Measurements from ENCODE around the gene BAZ1B. TPM values are rescaled to one million over a fixed set of nuclear protein-coding genes. Genes with fewer than 3 reads are reported as not detected.

The BAZ1B gene
- total RNA-seq, 4 donors from 2014 or later = 55.3 to 72.2 (median 66.2) TPM

GRCh38 chr7:73446682-73447081, 75.4 kb downstream of the BAZ1B start:
- peaks cover 69 to 99% (median 97%) of the 10 kb centered on the region in 4 donors for H3K36me3 ChIP-seq
- intact Hi-C loops (cut with DNase I) = no loop called here
- H3K4me1 ChIP-seq = peaks cover 5 to 24% (median 15%) of the 10 kb centered on the region in 4 donors
- 42% methylated on average over 4 of the region's 4 CpGs for WGBS
- H3K27ac ChIP-seq (replicated peaks in 1 of 4) = no peak overlapping the region
- no peak for DNase-seq (ENCODE audit: extremely low spot score)
- H3K4me3 ChIP-seq = no peak overlapping the region
- TF ChIP-seq CTCF (IDR thresholded peaks at IDR 0.05) = no peak
- H3K9me3 ChIP-seq = no peaks in the 10 kb centered on the region
- H3K27me3 ChIP-seq = no peaks in the 10 kb centered on the region

DNA sequence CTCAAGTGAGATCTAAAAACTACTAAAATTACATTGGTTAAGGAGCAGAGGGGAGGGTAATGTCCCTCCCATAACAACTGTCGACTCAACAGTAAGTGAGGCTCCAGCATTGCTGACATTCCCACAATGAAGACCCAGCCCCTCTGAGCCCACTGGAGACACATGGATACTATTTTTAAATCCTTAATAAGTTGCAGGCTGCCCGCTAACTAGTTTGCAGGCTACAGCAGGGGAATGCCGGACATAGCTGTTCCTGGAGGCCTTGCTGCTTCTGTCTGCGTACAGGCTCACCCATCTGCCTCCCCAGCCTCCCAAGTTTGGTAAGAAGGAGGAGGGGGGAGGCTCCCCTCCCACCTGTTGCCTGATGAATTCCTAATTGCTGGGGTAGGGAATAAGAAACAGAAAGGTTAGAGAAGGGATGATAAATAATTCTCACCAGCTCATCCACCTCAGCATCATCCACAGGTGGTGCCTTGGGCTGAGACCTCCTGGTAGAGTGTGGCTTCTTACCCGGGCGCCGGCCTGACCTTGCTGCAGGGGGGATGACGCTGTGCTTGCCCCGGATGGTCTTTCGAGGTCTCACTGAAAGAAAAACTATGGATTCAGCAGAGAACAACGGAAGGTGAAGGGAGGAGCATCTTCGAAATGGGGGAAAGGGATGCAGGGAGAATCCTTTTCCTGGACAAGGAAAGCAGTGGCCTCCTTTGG, 78.4 kb downstream of the BAZ1B start:
- H3K36me3 ChIP-seq = peaks cover 71 to 100% (median 98%) of the 10 kb centered on the region in 4 donors

DNA sequence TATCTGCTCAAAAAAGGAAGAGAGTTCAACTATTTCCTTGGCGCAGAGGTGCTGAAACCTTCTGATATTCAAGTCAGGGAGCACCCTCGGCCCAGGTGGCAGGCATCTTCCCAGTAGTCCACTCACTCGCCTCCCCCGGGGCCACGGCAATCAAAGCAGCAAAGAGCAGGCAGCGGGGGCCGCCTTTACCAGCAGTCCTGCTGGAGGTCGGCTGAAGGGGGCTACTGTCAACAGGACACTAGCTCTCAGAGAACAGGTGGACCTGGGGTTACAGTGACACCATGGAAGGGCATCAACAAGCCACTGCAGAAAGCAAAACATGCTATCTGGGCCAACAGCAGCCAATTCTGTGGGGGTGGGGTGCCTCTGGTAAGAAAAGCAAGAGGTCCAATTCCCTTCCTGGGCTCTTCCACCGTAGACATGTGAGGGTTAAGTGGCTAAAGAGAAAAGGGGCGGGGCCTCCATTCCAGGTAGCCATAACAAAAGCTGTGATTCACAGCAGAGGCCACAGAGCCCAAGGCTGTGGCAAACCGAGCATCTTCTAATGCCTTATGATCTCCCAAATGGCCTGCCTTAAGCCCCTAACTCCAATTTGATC, 79.1 kb downstream of the BAZ1B start:
- H3K27me3 ChIP-seq = no peaks in the 10 kb centered on the region
- WGBS = 82% methylated on average over 11 of the region's 11 CpGs
- peaks cover 64 to 95% (median 91%) of the 10 kb centered on the region in 4 donors for H3K36me3 ChIP-seq

More for the DNA sequence above, 78.4 kb downstream of the BAZ1B start:
- 82% methylated on average over 12 of the region's 12 CpGs for WGBS
- peaks cover 0 to 11% (median 6%) of the 10 kb centered on the region in 4 donors for H3K4me1 ChIP-seq
- intact Hi-C loops (cut with DNase I) = no loop called here
- H3K9me3 ChIP-seq = no peaks in the 10 kb centered on the region
- no peak overlapping the region for H3K4me3 ChIP-seq
- H3K27ac ChIP-seq (replicated peaks in 1 of 4) = no peak overlapping the region
- no peak for DNase-seq (ENCODE audit: extremely low spot score)
- no peaks in the 10 kb centered on the region for H3K27me3 ChIP-seq
- TF ChIP-seq POLR2A (IDR thresholded peaks at IDR 0.05; ENCODE audit: low read depth) = no peak
- TF ChIP-seq EP300 (IDR thresholded peaks at IDR 0.05) = no peak
- TF ChIP-seq CTCF (IDR thresholded peaks at IDR 0.05) = no peak
- no peak for TF ChIP-seq POLR2AphosphoS5 (IDR thresholded peaks at IDR 0.05)

GRCh38 chr7:73442222-73442902, 79.7 kb downstream of the BAZ1B start:
- no peaks in the 10 kb centered on the region for H3K27me3 ChIP-seq
- 82% methylated on average over 12 of the region's 13 CpGs for WGBS
- no peak for DNase-seq (ENCODE audit: extremely low spot score)
- no peak overlapping the region for H3K27ac ChIP-seq (replicated peaks in 1 of 4)
- no peaks in the 10 kb centered on the region for H3K9me3 ChIP-seq
- peaks cover 58 to 89% (median 85%) of the 10 kb centered on the region in 4 donors for H3K36me3 ChIP-seq
- no peak for TF ChIP-seq POLR2AphosphoS5 (IDR thresholded peaks at IDR 0.05)
- no peak for TF ChIP-seq EP300 (IDR thresholded peaks at IDR 0.05)
- no peak for TF ChIP-seq CTCF (IDR thresholded peaks at IDR 0.05)
- no peak for TF ChIP-seq POLR2A (IDR thresholded peaks at IDR 0.05; ENCODE audit: low read depth)
- no peak overlapping the region for H3K4me3 ChIP-seq
- peaks cover 0 to 18% (median 9%) of the 10 kb centered on the region in 4 donors for H3K4me1 ChIP-seq
- intact Hi-C loops (cut with DNase I) = no loop called here

More for the DNA sequence above, 79.1 kb downstream of the BAZ1B start:
- Histone ChIP-seq H3K4me3 (no peak overlapping the region), H3K27ac (replicated peaks in 1 of 4) (no peak overlapping the region), H3K4me1 (peaks cover 0 to 14% (median 7%) of the 10 kb centered on the region in 4 donors), H3K9me3 (no peaks in the 10 kb centered on the region)
- no peak for DNase-seq (ENCODE audit: extremely low spot score)
- TF ChIP-seq POLR2A (IDR thresholded peaks at IDR 0.05; ENCODE audit: low read depth) = no peak
- TF ChIP-seq CTCF (IDR thresholded peaks at IDR 0.05) = no peak
- TF ChIP-seq EP300 (IDR thresholded peaks at IDR 0.05) = no peak
- no peak for TF ChIP-seq POLR2AphosphoS5 (IDR thresholded peaks at IDR 0.05)
- intact Hi-C loops (cut with DNase I) = no loop called here

Measured in esophagus muscularis mucosa (tissue), 4 donors.